ENCODE measurements around the gene RAD51C.

The RAD51C gene

GRCh38 chr17:58691701-58692238 is 632 bp upstream of the RAD51C start, which contains the start of gene TEX14:
Gene TEX14, minus strand, starts transcription at chr17:58692045. Its CDS starts 40,044 bp downstream, at chr17:58652001.
- Histone ChIP-seq H3K27me3 (replicated peaks) (no peaks in the 10 kb centered on the region), H3K27ac (peak within 1 kb of the TSS; percentile 58), H3K4me3 (ENCODE audit: low read depth, low read length) (peak within 1 kb of the TSS; percentile 78), H3K36me3 (replicated peaks) (no peaks in the 10 kb centered on the region)
- in situ Hi-C loops (cut with HindIII; ENCODE audit: low pct_ligation_motif_present, low sequenced_read_pairs), result no loop called here
- DNase-seq, result no peak
- no peak for TF ChIP-seq CTCF (IDR thresholded peaks at IDR 0.05; ENCODE audit: low read depth, low read length, missing control alignments)

GRCh38 chr17:58693208-58693607 is 806 bp downstream of the RAD51C start:
- TF ChIP-seq CTCF (IDR thresholded peaks at IDR 0.05; ENCODE audit: low read depth, low read length, missing control alignments), result no peak
- Histone ChIP-seq H3K4me3 (ENCODE audit: low read depth, low read length) (peak overlapping the region; percentile 78), H3K27ac (peak overlapping the region; percentile 58), H3K36me3 (replicated peaks) (no peaks in the 10 kb centered on the region), H3K27me3 (replicated peaks) (no peaks in the 10 kb centered on the region)
- in situ Hi-C loops (cut with HindIII; ENCODE audit: low pct_ligation_motif_present, low sequenced_read_pairs), result no loop called here
- DNase-seq, result no peak

- no peak for TF ChIP-seq CTCF (IDR thresholded peaks at IDR 0.05; ENCODE audit: low read depth, low read length, missing control alignments)
- Histone ChIP-seq H3K36me3 (replicated peaks) (no peaks in the 10 kb centered on the region), H3K4me3 (ENCODE audit: low read depth, low read length) (no peak overlapping the region), H3K27ac (no peak overlapping the region), H3K27me3 (replicated peaks) (no peaks in the 10 kb centered on the region)
- in situ Hi-C loops (cut with HindIII; ENCODE audit: low pct_ligation_motif_present, low sequenced_read_pairs), result no loop called here
- DNase-seq, result no peak
Measured at GRCh38 chr17:58693751-58694150, 1.3 kb downstream of the RAD51C start.

- H3K36me3 ChIP-seq (replicated peaks), result no peaks in the 10 kb centered on the region
- DNase-seq, result no peak
- H3K27me3 ChIP-seq (replicated peaks), result no peaks in the 10 kb centered on the region
- no peak overlapping the region for H3K27ac ChIP-seq
- in situ Hi-C loops (cut with HindIII; ENCODE audit: low pct_ligation_motif_present, low sequenced_read_pairs), result no loop called here
- TF ChIP-seq CTCF (IDR thresholded peaks at IDR 0.05; ENCODE audit: low read depth, low read length, missing control alignments), result no peak
- no peak overlapping the region for H3K4me3 ChIP-seq (ENCODE audit: low read depth, low read length)
Measured at GRCh38 chr17:58694302-58694701, 1.9 kb downstream of the RAD51C start.

GRCh38 chr17:58694826-58695225 is 2.4 kb downstream of the RAD51C start:
- no peak overlapping the region for H3K4me3 ChIP-seq (ENCODE audit: low read depth, low read length)
- no peak overlapping the region for H3K27ac ChIP-seq
- in situ Hi-C loops (cut with HindIII; ENCODE audit: low pct_ligation_motif_present, low sequenced_read_pairs), result no loop called here
- DNase-seq, result no peak
- no peaks in the 10 kb centered on the region for H3K36me3 ChIP-seq (replicated peaks)
- H3K27me3 ChIP-seq (replicated peaks), result no peaks in the 10 kb centered on the region
- no peak for TF ChIP-seq CTCF (IDR thresholded peaks at IDR 0.05; ENCODE audit: low read depth, low read length, missing control alignments)

- no peak overlapping the region for H3K4me3 ChIP-seq (ENCODE audit: low read depth, low read length)
- no peak overlapping the region for H3K27ac ChIP-seq
- DNase-seq, result no peak
- no peaks in the 10 kb centered on the region for H3K27me3 ChIP-seq (replicated peaks)
- no peak for TF ChIP-seq CTCF (IDR thresholded peaks at IDR 0.05; ENCODE audit: low read depth, low read length, missing control alignments)
- in situ Hi-C loops (cut with HindIII; ENCODE audit: low pct_ligation_motif_present, low sequenced_read_pairs), result no loop called here
- no peaks in the 10 kb centered on the region for H3K36me3 ChIP-seq (replicated peaks)
Measured at GRCh38 chr17:58699771-58700170, 7.4 kb downstream of the RAD51C start.

Data from brain microvascular endothelial cell (primary cell).